HepG2 (cell line): Measurements from ENCODE around the gene GPRASP2. TPM values are rescaled to one million over a fixed set of nuclear protein-coding genes. Genes with fewer than 3 reads are reported as not detected.
"Not testable (repeated sequence)": the region's sequence is repeated elsewhere in the genome, so short reads cannot be mapped to it uniquely, and the experiment has no call there.

Source experiments
- ATAC-seq: fragments of 200-7000 bp; cut with Tn5 transposase; 3 replicates; pipeline ENCODE4 v1.9.1; 2020; ENCODE audit warnings: mild to moderate bottlenecking, moderate library complexity
- BruUV-seq: library from RNA; stranded (reverse); fragments of 400-500 nt; replicated peaks from 2 replicates; lab custom pipeline; 2021; lab: Mats Ljungman, UMichigan
- CTCF ChIA-PET: fragments of 300-600 bp; formaldehyde crosslinking; extraction: SDS; loops from one replicate; lab custom pipeline; 2021; ENCODE audit warnings: low total read pairs, inconsistent platforms, low intra/inter-chr PET ratio; lab: Yijun Ruan, JAX
- POLR2A ChIA-PET: fragments of 350-600 bp; sonication (Branson Sonifier 250); formaldehyde crosslinking; loops from one replicate; lab custom pipeline; 2020; ENCODE audit warnings: antibody characterized with exemption, inconsistent platforms; lab: Yijun Ruan, JAX
- DNase-seq: peaks from one replicate; pipeline ENCODE4 v3.0.0-alpha.2; 2015; ENCODE audit warnings: low spot score
- FAIRE-seq: peaks from 3 replicates; lab custom pipeline; 2011; peaks lifted over from hg19 to GRCh38; lab: Jason Lieb, UNC
- H2AFZ ChIP-seq: one replicate; pipeline ENCODE4 v1.6.1; 2011; ENCODE audit warnings: low read length, inconsistent platforms
- H3K27ac ChIP-seq: fragments of 300-600 bp; 3 replicates; pipeline ENCODE4 v1.8.0; 2011; ENCODE audit warnings: mixed run types, mild to moderate bottlenecking, mixed read lengths, low read length, inconsistent platforms; ENCODE audit not compliant: insufficient read depth; ENCODE audit errors: extremely low read length
- H3K27me3 ChIP-seq, 2 experiments: fragments of 200-600 bp in 1 of 2; 2 replicates in 1 of 2; 3 replicates in 1 of 2; pipeline versions ENCODE4 v1.6.0 to v1.8.0; 2011; ENCODE audit warnings: low read length in 2 of 2, mild to moderate bottlenecking in 2 of 2, moderate library complexity in 2 of 2, inconsistent platforms in 1 of 2; ENCODE audit not compliant: insufficient read depth in 2 of 2, control insufficient read depth in 1 of 2
- H3K36me3 ChIP-seq, 2 experiments: fragments of 200-600 bp in 1 of 2; replicated peaks in 1 of 2; 2 replicates in 1 of 2; 3 replicates in 1 of 2; pipeline versions ENCODE4 v1.5.1 to v1.8.0; 2011; ENCODE audit warnings: low read length in 2 of 2, inconsistent platforms in 1 of 2; ENCODE audit not compliant: insufficient read depth in 2 of 2, control insufficient read depth in 1 of 2
- H3K4me1 ChIP-seq: 2 replicates; pipeline ENCODE4 v1.5.1; 2012; ENCODE audit warnings: low read length, inconsistent platforms; ENCODE audit not compliant: insufficient read depth
- H3K4me2 ChIP-seq: 2 replicates; pipeline ENCODE4 v1.6.0; 2011; ENCODE audit warnings: low read depth, low read length, inconsistent platforms
- H3K4me3 ChIP-seq, 3 experiments: fragments of 200-600 bp in 1 of 3; sonication (generic), shearing (Covaris generic) in 1 of 3; replicated peaks in 1 of 3; 2 replicates each; pipeline ENCODE4 v1.5.1; 2011 to 2016; ENCODE audit warnings: low read length in 3 of 3, inconsistent platforms in 2 of 3, low read depth in 2 of 3, mild to moderate bottlenecking in 2 of 3, control low read depth in 1 of 3, mixed read lengths in 1 of 3; ENCODE audit not compliant: insufficient read depth in 1 of 3
- H3K79me2 ChIP-seq: one replicate; pipeline ENCODE4 v1.6.1; 2011; ENCODE audit warnings: low read length, inconsistent platforms; ENCODE audit not compliant: insufficient read depth
- H3K9ac ChIP-seq: 2 replicates; pipeline ENCODE4 v1.6.0; 2011; ENCODE audit warnings: mild to moderate bottlenecking, low read depth, low read length, inconsistent platforms; ENCODE audit not compliant: insufficient read depth
- H3K9me3 ChIP-seq: 2 replicates; pipeline ENCODE4 v1.5.1; 2012; ENCODE audit warnings: mild to moderate bottlenecking, low read length
- H4K20me1 ChIP-seq: 2 replicates; pipeline ENCODE4 v1.6.0; 2011; ENCODE audit warnings: inconsistent platforms, mild to moderate bottlenecking, low read length, moderate library complexity; ENCODE audit not compliant: insufficient read depth
- TAF1 ChIP-seq: sonication (generic); formaldehyde crosslinking; IDR thresholded peaks from 2 replicates; pipeline ENCODE4 v1.4.0; 2020; ENCODE audit warnings: missing genetic modification reagents
- ZNF547 ChIP-seq: sonication (generic); formaldehyde crosslinking; IDR thresholded peaks from 2 replicates; pipeline ENCODE4 v1.5.1; 2020; ENCODE audit warnings: mild to moderate bottlenecking, missing genetic modification reagents
- WGBS: methylation state at CpG from one replicate; pipeline ENCODE4 v1.1.6; 2017; ENCODE audit warnings: low lambda C conversion rate; 5-methylcytosine and 5-hydroxymethylcytosine counted together
- in situ Hi-C: cut with HindIII; loops from 2 replicates; pipeline ENCODE4 v1.10.0; 2017; ENCODE audit warnings: low pct_unique_long_range_greater_than_20kb; ENCODE audit not compliant: extremely low pct_ligation_motif_present
- intact Hi-C: fragments of 100-400 bp; cut with micrococcal nuclease; formaldehyde crosslinking; loops from one replicate; pipeline ENCODE4 v1.10.0; 2022; ENCODE audit not compliant: unreplicated experiment
- polyA plus RNA-seq, 8 experiments: library from polyadenylated mRNA; depleted of rRNA in 3 of 8; stranded (reverse) in 7 of 8; unstranded in 1 of 8; fragments of >200 nt; fragmentation: Illumina TruSeq in 4 of 8; extraction: Trizol in 4 of 8; gene quantifications; 2 replicates each; pipeline versions ENCODE4 v1.2.1 to v1.2.3, GENCODE V29; 2011 to 2016; ENCODE audit warnings: low read depth in 4 of 8, missing spikeins in 1 of 8, mixed read lengths in 1 of 8; ENCODE audit not compliant: insufficient read depth in 1 of 8
- total RNA-seq, 5 experiments: library from RNA; depleted of rRNA; stranded (reverse); fragments of >200 nt; fragmentation: Illumina TruSeq; extraction: Trizol; gene quantifications; 2 replicates each; pipeline ENCODE4 v1.2.3, GENCODE V29; 2016; ENCODE audit warnings: low read depth in 1 of 5
- TF ChIP-seq, protein P1 (sequence below): sonication (generic); formaldehyde crosslinking; IDR thresholded peaks from 2 replicates; pipeline ENCODE4 v1.4.0; 2020; ENCODE audit warnings: low read depth, mild to moderate bottlenecking, missing genetic modification reagents
- TF ChIP-seq, protein P2 (sequence below): sonication (generic); formaldehyde crosslinking; IDR thresholded peaks from 2 replicates; pipeline ENCODE4 v1.5.0; 2020; ENCODE audit warnings: mild to moderate bottlenecking, missing genetic modification reagents
- TF ChIP-seq, protein P3 (sequence below): sonication (generic); formaldehyde crosslinking; IDR thresholded peaks from 2 replicates; pipeline ENCODE4 v1.9.0; 2022; ENCODE audit warnings: missing genetic modification reagents, mild to moderate bottlenecking, borderline replicate concordance
- TF ChIP-seq, protein P4 (sequence below): fragments of 450-650 bp; IDR thresholded peaks from 2 replicates; pipeline ENCODE4 v1.6.1; 2017

The GPRASP2 gene
- total and polyA plus RNA-seq, 2 of the 13 experiments (the other 11 are each of a cell fraction or from before 2014, with no cell fraction given) = 0.55 to 1.3 TPM

DNA sequence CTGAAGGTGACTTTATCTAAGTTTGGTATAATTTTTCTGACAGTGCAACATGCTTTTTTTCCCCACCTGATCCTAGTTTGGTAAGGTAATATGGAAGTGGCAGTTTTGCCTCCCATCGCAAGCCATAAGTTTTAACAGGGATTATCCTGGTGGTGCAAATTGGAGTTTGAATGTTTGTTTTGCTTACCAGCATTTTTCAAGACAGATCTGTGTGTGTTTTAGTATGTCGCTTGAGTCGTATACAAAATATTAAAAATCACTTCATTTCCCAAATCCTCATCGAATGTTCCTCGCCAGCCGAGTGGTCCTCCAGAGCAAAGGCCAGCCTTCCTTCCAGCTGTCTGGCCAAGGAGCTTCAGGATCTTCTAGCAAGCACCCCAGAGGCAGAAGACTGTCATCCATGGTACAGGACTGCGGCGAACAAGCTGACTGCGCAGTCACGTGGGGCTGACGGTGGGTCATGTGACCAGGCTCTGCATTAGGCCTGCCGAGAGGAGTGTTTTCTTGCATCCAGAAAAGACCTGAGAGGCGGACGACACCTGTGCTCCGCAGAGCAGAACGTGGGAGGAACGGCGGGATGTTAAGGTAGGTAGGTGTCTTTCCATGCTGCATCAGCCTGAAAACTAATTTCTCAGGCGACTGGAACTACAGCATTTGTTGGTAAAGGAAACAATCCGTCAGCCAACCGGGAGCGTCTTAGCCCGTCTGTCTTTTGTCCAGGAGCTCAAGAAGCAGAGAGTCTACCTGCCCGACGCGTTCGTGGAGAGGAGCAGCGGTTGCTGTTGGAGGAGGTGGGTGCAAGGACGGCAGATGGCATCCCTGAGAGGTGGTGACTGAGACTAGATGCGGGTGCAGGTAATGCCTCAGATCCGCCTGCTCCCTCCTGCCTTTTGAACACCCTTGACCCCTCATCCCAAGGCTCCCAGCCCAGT, 8.3 kb downstream of the GPRASP2 start, which contains the start of gene GPRASP3 (continued):
- TF ChIP-seq, protein P1, sequence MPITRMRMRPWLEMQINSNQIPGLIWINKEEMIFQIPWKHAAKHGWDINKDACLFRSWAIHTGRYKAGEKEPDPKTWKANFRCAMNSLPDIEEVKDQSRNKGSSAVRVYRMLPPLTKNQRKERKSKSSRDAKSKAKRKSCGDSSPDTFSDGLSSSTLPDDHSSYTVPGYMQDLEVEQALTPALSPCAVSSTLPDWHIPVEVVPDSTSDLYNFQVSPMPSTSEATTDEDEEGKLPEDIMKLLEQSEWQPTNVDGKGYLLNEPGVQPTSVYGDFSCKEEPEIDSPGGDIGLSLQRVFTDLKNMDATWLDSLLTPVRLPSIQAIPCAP = no peak
- TF ChIP-seq, protein P2, sequence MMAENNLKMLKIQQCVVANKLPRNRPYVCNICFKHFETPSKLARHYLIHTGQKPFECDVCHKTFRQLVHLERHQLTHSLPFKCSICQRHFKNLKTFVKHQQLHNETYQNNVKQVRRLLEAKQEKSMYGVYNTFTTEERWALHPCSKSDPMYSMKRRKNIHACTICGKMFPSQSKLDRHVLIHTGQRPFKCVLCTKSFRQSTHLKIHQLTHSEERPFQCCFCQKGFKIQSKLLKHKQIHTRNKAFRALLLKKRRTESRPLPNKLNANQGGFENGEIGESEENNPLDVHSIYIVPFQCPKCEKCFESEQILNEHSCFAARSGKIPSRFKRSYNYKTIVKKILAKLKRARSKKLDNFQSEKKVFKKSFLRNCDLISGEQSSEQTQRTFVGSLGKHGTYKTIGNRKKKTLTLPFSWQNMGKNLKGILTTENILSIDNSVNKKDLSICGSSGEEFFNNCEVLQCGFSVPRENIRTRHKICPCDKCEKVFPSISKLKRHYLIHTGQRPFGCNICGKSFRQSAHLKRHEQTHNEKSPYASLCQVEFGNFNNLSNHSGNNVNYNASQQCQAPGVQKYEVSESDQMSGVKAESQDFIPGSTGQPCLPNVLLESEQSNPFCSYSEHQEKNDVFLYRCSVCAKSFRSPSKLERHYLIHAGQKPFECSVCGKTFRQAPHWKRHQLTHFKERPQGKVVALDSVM (CRISPR knock-in tag) = no peak
- TF ChIP-seq, protein P3, sequence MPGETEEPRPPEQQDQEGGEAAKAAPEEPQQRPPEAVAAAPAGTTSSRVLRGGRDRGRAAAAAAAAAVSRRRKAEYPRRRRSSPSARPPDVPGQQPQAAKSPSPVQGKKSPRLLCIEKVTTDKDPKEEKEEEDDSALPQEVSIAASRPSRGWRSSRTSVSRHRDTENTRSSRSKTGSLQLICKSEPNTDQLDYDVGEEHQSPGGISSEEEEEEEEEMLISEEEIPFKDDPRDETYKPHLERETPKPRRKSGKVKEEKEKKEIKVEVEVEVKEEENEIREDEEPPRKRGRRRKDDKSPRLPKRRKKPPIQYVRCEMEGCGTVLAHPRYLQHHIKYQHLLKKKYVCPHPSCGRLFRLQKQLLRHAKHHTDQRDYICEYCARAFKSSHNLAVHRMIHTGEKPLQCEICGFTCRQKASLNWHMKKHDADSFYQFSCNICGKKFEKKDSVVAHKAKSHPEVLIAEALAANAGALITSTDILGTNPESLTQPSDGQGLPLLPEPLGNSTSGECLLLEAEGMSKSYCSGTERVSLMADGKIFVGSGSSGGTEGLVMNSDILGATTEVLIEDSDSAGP (CRISPR knock-in tag) = no peak
- TF ChIP-seq, protein P4, sequence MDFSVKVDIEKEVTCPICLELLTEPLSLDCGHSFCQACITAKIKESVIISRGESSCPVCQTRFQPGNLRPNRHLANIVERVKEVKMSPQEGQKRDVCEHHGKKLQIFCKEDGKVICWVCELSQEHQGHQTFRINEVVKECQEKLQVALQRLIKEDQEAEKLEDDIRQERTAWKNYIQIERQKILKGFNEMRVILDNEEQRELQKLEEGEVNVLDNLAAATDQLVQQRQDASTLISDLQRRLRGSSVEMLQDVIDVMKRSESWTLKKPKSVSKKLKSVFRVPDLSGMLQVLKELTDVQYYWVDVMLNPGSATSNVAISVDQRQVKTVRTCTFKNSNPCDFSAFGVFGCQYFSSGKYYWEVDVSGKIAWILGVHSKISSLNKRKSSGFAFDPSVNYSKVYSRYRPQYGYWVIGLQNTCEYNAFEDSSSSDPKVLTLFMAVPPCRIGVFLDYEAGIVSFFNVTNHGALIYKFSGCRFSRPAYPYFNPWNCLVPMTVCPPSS = no peak
- TF ChIP-seq TAF1 (CRISPR knock-in tag) = no peak
- no peak for TF ChIP-seq ZNF547 (CRISPR knock-in tag)

DNA sequence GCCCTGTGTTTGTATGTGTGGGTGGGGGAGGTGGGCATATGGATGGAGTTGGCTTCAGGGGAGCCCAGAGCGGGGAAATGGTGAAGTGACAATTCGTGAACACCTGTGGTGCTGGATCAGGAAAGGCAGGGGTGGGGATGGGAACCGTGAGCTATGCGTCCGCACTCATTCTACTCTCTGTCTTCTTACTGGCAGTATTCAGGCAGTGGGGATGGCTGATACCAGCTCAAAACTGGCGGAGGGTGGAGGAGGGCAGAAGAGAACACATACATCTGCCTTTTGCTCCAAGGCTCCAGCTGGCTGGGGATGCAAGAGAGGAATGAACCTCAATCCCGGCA, 8.9 kb downstream of the GPRASP2 start:
- H3K79me2 ChIP-seq, CTCF ChIA-PET, H3K27me3 ChIP-seq, H3K4me3 ChIP-seq, H3K36me3 ChIP-seq, intact Hi-C loops, H3K4me1 ChIP-seq, H3K27ac ChIP-seq, H4K20me1 ChIP-seq, H3K9ac ChIP-seq, H3K4me2 ChIP-seq, DNase-seq, BruUV-seq, POLR2A ChIA-PET, FAIRE-seq, H3K9me3 ChIP-seq, H2AFZ ChIP-seq, ATAC-seq, in situ Hi-C loops: not testable (repeated sequence)
- 100% methylated on average over 5 of the region's 7 CpGs for whole genome bisulfite sequencing
